ENCODE data around the gene AP2B1.

Gene AP2B1

GRCh38 chr17:35709874-35710273 lies 122.8 kb downstream of the AP2B1 start:
- H3K4me3 ChIP-seq (ENCODE audit: low read depth, low read length) = no peak overlapping the region
- H3K36me3 ChIP-seq = peaks cover 19% of the 10 kb centered on the region
- no peaks in the 10 kb centered on the region for H3K27me3 ChIP-seq (ENCODE audit: insufficient read depth, low read depth, severe bottlenecking)
- H3K27ac ChIP-seq = no peak overlapping the region
- no peak for TF ChIP-seq CTCF (IDR thresholded peaks at IDR 0.05; ENCODE audit: low read depth, low read length)
- H3K9me3 ChIP-seq (ENCODE audit: severe bottlenecking) = no peaks in the 10 kb centered on the region
- no peak for DNase-seq

- DNase-seq = no peak
- no peak overlapping the region for H3K4me3 ChIP-seq (ENCODE audit: low read depth, low read length)
- no peaks in the 10 kb centered on the region for H3K27me3 ChIP-seq (ENCODE audit: insufficient read depth, low read depth, severe bottlenecking)
- no peak overlapping the region for H3K27ac ChIP-seq
- H3K9me3 ChIP-seq (ENCODE audit: severe bottlenecking) = no peaks in the 10 kb centered on the region
- H3K36me3 ChIP-seq = peaks cover 21% of the 10 kb centered on the region
- no peak for TF ChIP-seq CTCF (IDR thresholded peaks at IDR 0.05; ENCODE audit: low read depth, low read length)
Measured at GRCh38 chr17:35710950-35711349, 123.8 kb downstream of the AP2B1 start.

- Histone ChIP-seq H3K4me3 (ENCODE audit: low read depth, low read length) (peak overlapping the region; percentile 13), H3K27ac (peak overlapping the region; percentile 40), H3K36me3 (peaks cover 30% of the 10 kb centered on the region), H3K9me3 (ENCODE audit: severe bottlenecking) (no peaks in the 10 kb centered on the region), H3K27me3 (ENCODE audit: insufficient read depth, low read depth, severe bottlenecking) (no peaks in the 10 kb centered on the region)
- DNase-seq = peak; percentile 76
- TF ChIP-seq CTCF (IDR thresholded peaks at IDR 0.05; ENCODE audit: low read depth, low read length) = no peak
Measured at GRCh38 chr17:35713069-35713728, 126.1 kb downstream of the AP2B1 start.

- TF ChIP-seq CTCF (IDR thresholded peaks at IDR 0.05; ENCODE audit: low read depth, low read length) = no peak
- DNase-seq = no peak
- Histone ChIP-seq H3K27me3 (ENCODE audit: insufficient read depth, low read depth, severe bottlenecking) (no peaks in the 10 kb centered on the region), H3K4me3 (ENCODE audit: low read depth, low read length) (no peak overlapping the region), H3K36me3 (peaks cover 31% of the 10 kb centered on the region), H3K9me3 (ENCODE audit: severe bottlenecking) (no peaks in the 10 kb centered on the region), H3K27ac (peak overlapping the region; percentile 5; the same call in 1 of the 2 replicates)
Measured at GRCh38 chr17:35714988-35715387, 127.9 kb downstream of the AP2B1 start.

- no peak for TF ChIP-seq CTCF (IDR thresholded peaks at IDR 0.05; ENCODE audit: low read depth, low read length)
- no peaks in the 10 kb centered on the region for H3K27me3 ChIP-seq (ENCODE audit: insufficient read depth, low read depth, severe bottlenecking)
- peak; percentile 74 for DNase-seq
- no peaks in the 10 kb centered on the region for H3K9me3 ChIP-seq (ENCODE audit: severe bottlenecking)
- H3K4me3 ChIP-seq (ENCODE audit: low read depth, low read length) = no peak overlapping the region
- peaks cover 27% of the 10 kb centered on the region for H3K36me3 ChIP-seq
- no peak overlapping the region for H3K27ac ChIP-seq
Measured at GRCh38 chr17:35715416-35715815, 128.3 kb downstream of the AP2B1 start.

- no peaks in the 10 kb centered on the region for H3K9me3 ChIP-seq (ENCODE audit: severe bottlenecking)
- no peaks in the 10 kb centered on the region for H3K27me3 ChIP-seq (ENCODE audit: insufficient read depth, low read depth, severe bottlenecking)
- no peak overlapping the region for H3K4me3 ChIP-seq (ENCODE audit: low read depth, low read length)
- no peak for TF ChIP-seq CTCF (IDR thresholded peaks at IDR 0.05; ENCODE audit: low read depth, low read length)
- peaks cover 22% of the 10 kb centered on the region for H3K36me3 ChIP-seq
- no peak for DNase-seq
- H3K27ac ChIP-seq = no peak overlapping the region
Measured at GRCh38 chr17:35716173-35716572, 129.1 kb downstream of the AP2B1 start.

All from WERI-Rb-1 (cell line).